Thyroid gland (tissue), 4 donors: ENCODE data around the gene MICAL3.

ENCODE experiments used
- POLR2A ChIP-seq, 2 donors: fragments of 450-650 bp; IDR thresholded peaks; one replicate each; pipeline ENCODE4 v1.6.1; 2017; ENCODE audit warnings: antibody characterized with exemption in 2 of 2, mild to moderate bottlenecking in 2 of 2, moderate library complexity in 1 of 2
- TF ChIP-seq, protein P1 (sequence below), 6 experiments: fragments of 200-600 bp in 3 of 6; fragments of 450-650 bp in 3 of 6; sonication (generic) in 3 of 6; IDR thresholded peaks; one replicate each; pipeline ENCODE4 v1.5.1; 2016 to 2019; ENCODE audit warnings: antibody characterized with exemption in 6 of 6, mild to moderate bottlenecking in 2 of 6, inconsistent platforms in 1 of 6, moderate library complexity in 1 of 6

- TF ChIP-seq, protein P1, sequence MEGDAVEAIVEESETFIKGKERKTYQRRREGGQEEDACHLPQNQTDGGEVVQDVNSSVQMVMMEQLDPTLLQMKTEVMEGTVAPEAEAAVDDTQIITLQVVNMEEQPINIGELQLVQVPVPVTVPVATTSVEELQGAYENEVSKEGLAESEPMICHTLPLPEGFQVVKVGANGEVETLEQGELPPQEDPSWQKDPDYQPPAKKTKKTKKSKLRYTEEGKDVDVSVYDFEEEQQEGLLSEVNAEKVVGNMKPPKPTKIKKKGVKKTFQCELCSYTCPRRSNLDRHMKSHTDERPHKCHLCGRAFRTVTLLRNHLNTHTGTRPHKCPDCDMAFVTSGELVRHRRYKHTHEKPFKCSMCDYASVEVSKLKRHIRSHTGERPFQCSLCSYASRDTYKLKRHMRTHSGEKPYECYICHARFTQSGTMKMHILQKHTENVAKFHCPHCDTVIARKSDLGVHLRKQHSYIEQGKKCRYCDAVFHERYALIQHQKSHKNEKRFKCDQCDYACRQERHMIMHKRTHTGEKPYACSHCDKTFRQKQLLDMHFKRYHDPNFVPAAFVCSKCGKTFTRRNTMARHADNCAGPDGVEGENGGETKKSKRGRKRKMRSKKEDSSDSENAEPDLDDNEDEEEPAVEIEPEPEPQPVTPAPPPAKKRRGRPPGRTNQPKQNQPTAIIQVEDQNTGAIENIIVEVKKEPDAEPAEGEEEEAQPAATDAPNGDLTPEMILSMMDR (IDR thresholded peaks at IDR 0.05): no peak
- no peak for TF ChIP-seq POLR2A (IDR thresholded peaks at IDR 0.05)
These were observed 228.5 kb downstream of the MICAL3 start for GRCh38 chr22:17795661-17796548.
